ENCODE measurements around the gene LLGL1.

DNA sequence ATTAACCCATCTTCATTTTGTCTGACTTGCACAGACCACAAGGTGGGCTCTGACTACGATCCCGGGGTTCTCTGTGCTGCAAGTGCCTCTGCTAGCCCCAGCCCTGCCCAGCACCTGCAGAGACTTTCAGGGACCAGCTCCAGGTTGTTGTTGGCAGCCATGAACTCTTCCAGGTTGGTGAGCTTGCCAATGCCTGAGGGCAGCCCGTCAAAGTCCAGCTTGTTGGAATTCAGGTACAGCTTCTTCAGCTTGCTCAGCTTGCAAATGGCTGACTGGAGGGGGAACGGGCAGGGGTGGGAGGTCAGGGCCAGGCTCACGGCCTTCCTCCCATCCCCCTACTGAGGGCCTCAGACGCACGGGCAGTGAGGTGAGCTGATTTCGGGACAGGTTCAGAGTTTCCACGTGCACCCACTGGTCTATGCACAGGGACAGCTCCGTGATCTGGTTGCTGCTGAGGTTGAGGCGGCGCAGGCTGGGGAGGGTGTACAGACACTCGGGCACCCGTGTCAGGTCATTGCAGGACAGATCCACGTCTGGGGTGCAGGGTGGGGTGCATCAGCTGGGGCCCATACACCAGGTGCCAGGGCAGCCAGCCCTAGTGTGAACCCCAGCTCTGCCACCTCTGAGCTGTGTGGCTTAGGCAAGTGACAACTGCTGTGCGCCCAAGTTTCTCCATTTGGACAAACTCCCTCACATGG, 27.9 kb downstream of the LLGL1 start:
- TF ChIP-seq, protein P1, sequence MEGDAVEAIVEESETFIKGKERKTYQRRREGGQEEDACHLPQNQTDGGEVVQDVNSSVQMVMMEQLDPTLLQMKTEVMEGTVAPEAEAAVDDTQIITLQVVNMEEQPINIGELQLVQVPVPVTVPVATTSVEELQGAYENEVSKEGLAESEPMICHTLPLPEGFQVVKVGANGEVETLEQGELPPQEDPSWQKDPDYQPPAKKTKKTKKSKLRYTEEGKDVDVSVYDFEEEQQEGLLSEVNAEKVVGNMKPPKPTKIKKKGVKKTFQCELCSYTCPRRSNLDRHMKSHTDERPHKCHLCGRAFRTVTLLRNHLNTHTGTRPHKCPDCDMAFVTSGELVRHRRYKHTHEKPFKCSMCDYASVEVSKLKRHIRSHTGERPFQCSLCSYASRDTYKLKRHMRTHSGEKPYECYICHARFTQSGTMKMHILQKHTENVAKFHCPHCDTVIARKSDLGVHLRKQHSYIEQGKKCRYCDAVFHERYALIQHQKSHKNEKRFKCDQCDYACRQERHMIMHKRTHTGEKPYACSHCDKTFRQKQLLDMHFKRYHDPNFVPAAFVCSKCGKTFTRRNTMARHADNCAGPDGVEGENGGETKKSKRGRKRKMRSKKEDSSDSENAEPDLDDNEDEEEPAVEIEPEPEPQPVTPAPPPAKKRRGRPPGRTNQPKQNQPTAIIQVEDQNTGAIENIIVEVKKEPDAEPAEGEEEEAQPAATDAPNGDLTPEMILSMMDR (IDR thresholded peaks at IDR 0.05 in 4 of 5, conservative IDR thresholded peaks at IDR 0.05 in 1 of 5): no peak
- TF ChIP-seq POLR2A (IDR thresholded peaks at IDR 0.05): no peak
